WI38 (cell line): Measurements from ENCODE around the gene GPHN.
"Not testable (repeated sequence)": the region's sequence is repeated elsewhere in the genome, so short reads cannot be mapped to it uniquely, and the experiment has no call there.

Experiments
- H3K4me3 ChIP-seq: 2 replicates; pipeline ENCODE4 v1.5.1; 2011; ENCODE audit warnings: low read depth, mild to moderate bottlenecking, control low read depth, low read length
- CTCF ChIP-seq: IDR thresholded peaks from 2 replicates; pipeline ENCODE4 v1.5.1; 2012; ENCODE audit warnings: low read depth, mild to moderate bottlenecking, control low read depth, low read length

Gene GPHN

DNA sequence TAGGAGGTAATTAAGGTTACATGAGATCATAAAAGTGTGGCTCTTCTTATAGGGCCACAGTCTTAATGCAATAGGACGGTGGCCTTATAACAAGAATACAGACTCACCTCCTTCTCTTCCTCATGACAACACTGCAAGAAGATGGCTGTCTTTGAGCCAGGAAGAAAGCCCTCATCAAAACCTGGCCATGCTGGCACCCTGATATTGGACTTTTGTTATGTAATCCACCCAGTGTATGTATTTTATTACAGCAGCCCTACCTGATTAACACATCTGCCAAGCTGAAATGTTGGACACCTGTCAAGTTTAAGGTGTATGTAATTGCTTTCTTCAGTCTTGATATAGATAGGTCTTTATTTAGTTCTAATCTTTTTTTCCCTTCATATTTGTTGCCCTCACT is 217.0 kb downstream of the GPHN start:
- TF ChIP-seq CTCF: no peak
- H3K4me3 ChIP-seq: no peak overlapping the region

- H3K4me3 ChIP-seq: not testable (repeated sequence)
These were observed 223.4 kb downstream of the GPHN start for GRCh38 chr14:66731298-66731697.

DNA sequence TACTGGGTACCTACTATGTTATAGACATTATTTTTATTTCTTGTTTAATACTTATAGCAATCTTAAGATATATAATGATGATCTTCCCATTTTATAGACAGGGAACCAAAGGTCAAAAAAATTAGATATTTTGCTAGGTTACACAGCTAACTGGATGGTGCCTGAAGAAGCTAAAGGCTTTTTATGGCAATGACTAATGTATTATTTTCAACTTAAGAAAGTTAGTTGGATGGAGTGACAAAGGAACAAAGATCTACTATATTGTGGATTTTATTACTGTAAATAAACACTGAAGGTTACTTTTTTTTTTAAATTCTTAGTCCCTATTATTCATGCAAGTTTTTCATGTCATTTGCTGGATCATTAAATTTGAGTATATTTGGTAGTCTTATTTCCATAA is 227.9 kb downstream of the GPHN start:
- TF ChIP-seq CTCF: no peak
- H3K4me3 ChIP-seq: no peak overlapping the region

DNA sequence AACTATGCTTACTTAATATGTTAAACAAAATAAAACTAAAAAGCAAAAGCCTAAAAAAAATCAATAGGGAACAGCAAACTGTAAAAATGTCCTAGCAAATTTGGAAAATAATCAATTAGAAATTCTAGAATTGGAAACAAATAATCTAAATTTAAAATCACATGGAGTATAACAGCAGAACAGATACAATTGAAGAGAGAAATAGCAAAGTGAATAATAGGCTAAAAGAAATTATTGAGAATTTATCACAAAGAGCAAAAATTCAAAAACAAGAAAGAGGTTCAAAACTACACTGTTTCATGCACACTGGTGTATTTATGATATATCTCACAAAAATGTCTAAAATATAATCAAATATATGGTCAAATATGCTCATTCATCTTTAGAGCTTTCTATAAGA is 231.9 kb downstream of the GPHN start:
- no peak overlapping the region for H3K4me3 ChIP-seq
- no peak for TF ChIP-seq CTCF

DNA sequence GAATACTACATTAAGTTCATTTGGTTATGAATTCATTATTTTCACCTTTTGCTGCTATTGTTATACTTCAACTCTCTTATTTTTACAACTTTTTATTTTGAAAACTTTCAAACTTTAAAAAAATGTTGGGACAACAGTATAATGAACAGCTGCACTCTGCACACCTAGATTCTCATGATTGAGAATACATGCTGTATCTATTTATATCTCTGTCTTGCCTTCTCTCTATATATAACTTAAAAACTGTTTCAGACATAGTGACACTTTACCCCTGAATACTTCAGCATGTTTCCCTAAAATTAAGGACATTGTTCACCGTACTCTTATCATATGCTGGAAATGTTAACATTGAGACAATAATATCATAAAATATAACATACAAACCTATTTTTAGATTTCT is 237.1 kb downstream of the GPHN start:
- no peak for TF ChIP-seq CTCF
- H3K4me3 ChIP-seq: no peak overlapping the region

DNA sequence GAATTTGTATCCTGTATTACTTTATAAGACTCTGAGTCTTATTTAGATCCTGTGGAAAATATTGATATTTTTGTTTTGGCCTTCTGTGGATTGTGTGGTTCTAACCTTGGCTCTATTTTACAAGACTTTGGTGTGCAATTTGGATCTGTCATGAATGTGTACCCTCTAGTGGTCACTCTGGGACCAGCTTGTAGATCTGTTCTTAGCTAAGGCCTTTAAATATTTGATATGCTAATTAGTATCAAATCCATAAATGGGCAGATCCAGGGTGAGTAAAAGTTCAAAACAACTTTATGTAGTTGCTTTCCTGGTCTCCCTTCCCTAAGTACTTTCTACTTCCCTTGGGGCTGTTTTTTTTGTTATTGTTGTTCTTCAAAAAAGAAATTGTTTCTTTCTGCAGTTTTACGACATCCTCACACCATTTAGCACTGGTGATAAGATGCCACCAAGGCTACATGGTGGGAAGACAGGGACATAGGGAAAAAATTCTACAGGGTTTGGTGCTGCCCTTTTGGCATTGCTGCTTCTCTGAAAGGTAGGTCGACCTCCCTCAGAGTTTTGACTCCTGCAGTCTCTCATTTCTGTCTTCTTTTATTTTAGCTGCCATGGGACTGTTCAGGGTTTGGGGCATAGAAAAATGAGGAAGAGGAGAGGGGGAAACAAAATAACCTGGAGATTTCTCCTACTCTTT is 238.5 kb downstream of the GPHN start:
- H3K4me3 ChIP-seq: no peak overlapping the region
- TF ChIP-seq CTCF: no peak

- TF ChIP-seq CTCF: no peak
These were observed 244.2 kb downstream of the GPHN start for GRCh38 chr14:66752109-66752508.

GRCh38 chr14:66758031-66758613 is 250.2 kb downstream of the GPHN start:
- TF ChIP-seq CTCF: no peak
- H3K4me3 ChIP-seq: no peak overlapping the region

More at GRCh38 chr14:66752109-66752508, 244.2 kb downstream of the GPHN start:
- no peak overlapping the region for H3K4me3 ChIP-seq
